ENCODE results near the gene C1QB. TPM values are rescaled to one million over a fixed set of nuclear protein-coding genes. Genes with fewer than 3 reads are reported as not detected.

Gene C1QB
- total RNA-seq, 1 experiment from 2014 or later = not detected

- no peaks in the 10 kb centered on the region for H4K20me1 ChIP-seq (ENCODE audit: insufficient read depth)
- H3F3A ChIP-seq (ENCODE audit: insufficient read depth, low read depth) = no peaks in the 10 kb centered on the region
- intact Hi-C loops (cut with micrococcal nuclease; ENCODE audit: unreplicated experiment) = no loop called here
- H3K36me3 ChIP-seq (ENCODE audit: low read depth) = no peaks in the 10 kb centered on the region
- H3K79me2 ChIP-seq (ENCODE audit: low read depth) = no peaks in the 10 kb centered on the region
- ChIA-PET POLR2A (ENCODE audit: unreplicated experiment) (no interaction called here), CTCF (no interaction called here)
- no peak overlapping the region for H3K27ac ChIP-seq
- H3K9me3 ChIP-seq (ENCODE audit: insufficient read depth, low read depth) = no peaks in the 10 kb centered on the region
- no peak overlapping the region for H3K4me3 ChIP-seq
- no peak for DNase-seq
- H3K27me3 ChIP-seq (ENCODE audit: insufficient read depth, low read depth) = peaks cover 83% of the 10 kb centered on the region
- H3K4me1 ChIP-seq (replicated peaks; ENCODE audit: insufficient read depth) = no peaks in the 10 kb centered on the region
- H3K4me2 ChIP-seq = no peak overlapping the region
- TF ChIP-seq EZH2 (IDR thresholded peaks at IDR 0.05; ENCODE audit: low read depth) (no peak), CTCF (conservative IDR thresholded peaks at IDR 0.05) (no peak)
- no TSS peak for BruUV-seq (replicated peaks)
- H3K9me2 ChIP-seq (ENCODE audit: insufficient read depth) = no peaks in the 10 kb centered on the region
- H2AFZ ChIP-seq = no peak overlapping the region
Observed at GRCh38 chr1:22615886-22616285, 37.1 kb upstream of the C1QB start.

DNA sequence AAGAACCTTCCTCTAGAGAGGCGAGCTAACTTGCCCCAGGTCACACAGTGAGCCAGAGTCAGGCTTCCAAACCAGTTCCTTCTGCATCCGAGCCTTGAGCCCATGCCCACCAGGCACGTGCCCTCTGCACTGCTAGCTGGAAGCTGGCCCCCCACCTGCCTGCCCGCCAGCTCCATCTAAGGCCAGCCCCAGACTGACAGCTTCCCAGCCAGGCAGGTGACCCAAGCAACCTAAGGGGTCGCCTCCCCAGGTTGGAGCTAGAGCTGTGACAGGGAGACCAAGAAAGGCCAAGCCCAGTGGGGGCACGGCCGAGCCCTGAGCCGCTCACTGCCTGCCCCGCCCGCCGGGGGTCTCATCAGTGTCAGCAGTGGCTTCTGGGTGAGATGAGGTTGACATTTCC lies 36.5 kb upstream of the C1QB start:
- Histone ChIP-seq H2AFZ (no peak overlapping the region), H3K27me3 (ENCODE audit: insufficient read depth, low read depth) (peaks cover 84% of the 10 kb centered on the region), H3K4me3 (no peak overlapping the region), H3K9me3 (ENCODE audit: insufficient read depth, low read depth) (no peaks in the 10 kb centered on the region), H3K79me2 (ENCODE audit: low read depth) (no peaks in the 10 kb centered on the region), H3F3A (ENCODE audit: insufficient read depth, low read depth) (no peaks in the 10 kb centered on the region), H3K27ac (no peak overlapping the region), H3K4me1 (replicated peaks; ENCODE audit: insufficient read depth) (no peaks in the 10 kb centered on the region), H4K20me1 (ENCODE audit: insufficient read depth) (no peaks in the 10 kb centered on the region), H3K4me2 (no peak overlapping the region), H3K9me2 (ENCODE audit: insufficient read depth) (no peaks in the 10 kb centered on the region), H3K36me3 (ENCODE audit: low read depth) (no peaks in the 10 kb centered on the region)
- intact Hi-C loops (cut with micrococcal nuclease; ENCODE audit: unreplicated experiment) = no loop called here
- no peak for TF ChIP-seq CTCF (conservative IDR thresholded peaks at IDR 0.05)
- no peak for TF ChIP-seq EZH2 (IDR thresholded peaks at IDR 0.05; ENCODE audit: low read depth)
- no peak for DNase-seq
- POLR2A ChIA-PET (ENCODE audit: unreplicated experiment) = no interaction called here
- no TSS peak for BruUV-seq (replicated peaks)
- CTCF ChIA-PET = no interaction called here

DNA sequence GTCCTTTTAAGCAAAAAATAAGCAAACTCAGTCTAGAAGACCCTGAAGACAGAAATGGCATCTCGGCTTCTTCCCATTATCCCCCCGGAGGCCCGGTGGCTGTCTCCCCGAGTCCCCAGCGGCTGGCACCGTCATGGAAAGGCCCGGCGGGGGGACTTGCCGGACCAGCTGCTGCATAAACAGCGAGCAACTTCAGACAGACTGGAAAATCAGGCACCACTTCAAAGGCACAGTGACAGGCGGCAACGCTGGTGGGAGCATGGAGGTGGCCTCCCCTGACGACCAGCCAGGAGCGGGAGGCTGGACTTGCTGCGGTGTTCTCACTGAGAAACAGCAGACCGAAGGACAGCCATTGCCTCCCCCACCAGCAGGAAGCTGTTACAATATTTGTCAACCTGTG lies 35.0 kb upstream of the C1QB start:
- intact Hi-C loops (cut with micrococcal nuclease; ENCODE audit: unreplicated experiment) = no loop called here
- ChIA-PET CTCF (no interaction called here), POLR2A (ENCODE audit: unreplicated experiment) (no interaction called here)
- Histone ChIP-seq H3K4me1 (replicated peaks; ENCODE audit: insufficient read depth) (no peaks in the 10 kb centered on the region), H2AFZ (no peak overlapping the region), H3F3A (ENCODE audit: insufficient read depth, low read depth) (no peaks in the 10 kb centered on the region), H3K4me2 (no peak overlapping the region), H4K20me1 (ENCODE audit: insufficient read depth) (no peaks in the 10 kb centered on the region), H3K27me3 (ENCODE audit: insufficient read depth, low read depth) (peaks cover 93% of the 10 kb centered on the region), H3K4me3 (no peak overlapping the region), H3K9me2 (ENCODE audit: insufficient read depth) (no peaks in the 10 kb centered on the region), H3K9me3 (ENCODE audit: insufficient read depth, low read depth) (no peaks in the 10 kb centered on the region), H3K27ac (no peak overlapping the region), H3K79me2 (ENCODE audit: low read depth) (no peaks in the 10 kb centered on the region), H3K36me3 (ENCODE audit: low read depth) (no peaks in the 10 kb centered on the region)
- BruUV-seq (replicated peaks) = no TSS peak
- DNase-seq = no peak
- TF ChIP-seq EZH2 (IDR thresholded peaks at IDR 0.05; ENCODE audit: low read depth) (no peak), CTCF (conservative IDR thresholded peaks at IDR 0.05) (no peak)
